ENCODE data around the gene RIC1.

- no peak for TF ChIP-seq CTCF (IDR thresholded peaks at IDR 0.05 in 4 of 5, conservative IDR thresholded peaks at IDR 0.05 in 1 of 5)
- no peak for TF ChIP-seq POLR2A (IDR thresholded peaks at IDR 0.05)
Measured at GRCh38 chr9:5787759-5788302, 158.9 kb downstream of the RIC1 start.
